Jurkat, Clone E6-1 (cell line): ENCODE measurements around the gene C8A.

Experiments used
- DNase-seq: peaks from one replicate; pipeline ENCODE4 v3.0.0-alpha.2; 2011; ENCODE audit warnings: low read depth, low spot score
- H3K4me3 ChIP-seq: 2 replicates; pipeline ENCODE4 v1.5.1; 2011; ENCODE audit warnings: mild to moderate bottlenecking, low read length, control low read depth, moderate library complexity

Gene C8A

GRCh38 chr1:56917356-56917755 lies 62.8 kb downstream of the C8A start:
- no peak overlapping the region for H3K4me3 ChIP-seq
- DNase-seq, result no peak

GRCh38 chr1:56920591-56921001 lies 66.0 kb downstream of the C8A start:
- H3K4me3 ChIP-seq, result no peak overlapping the region
- peak; percentile 16 for DNase-seq

DNA sequence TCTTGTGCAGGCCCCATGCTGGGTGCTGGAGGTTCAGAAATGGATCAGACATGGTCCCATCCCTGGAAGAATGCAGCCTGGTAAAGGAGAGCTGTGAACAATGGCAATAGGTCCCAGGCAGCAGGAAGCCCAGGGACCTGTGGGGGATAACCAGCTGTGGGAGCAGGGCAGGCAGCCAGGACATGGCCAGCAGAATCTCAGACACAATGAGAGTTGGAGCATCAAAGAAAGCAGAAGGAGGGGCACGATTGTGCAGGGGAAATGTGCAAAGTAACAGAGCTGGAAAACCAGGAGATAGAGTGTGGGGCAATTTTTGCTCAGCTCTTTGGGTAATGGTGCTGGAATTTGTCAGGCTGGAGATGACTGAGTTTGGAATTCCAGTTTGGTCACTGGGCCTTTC lies 66.9 kb downstream of the C8A start:
- DNase-seq, result no peak

DNA sequence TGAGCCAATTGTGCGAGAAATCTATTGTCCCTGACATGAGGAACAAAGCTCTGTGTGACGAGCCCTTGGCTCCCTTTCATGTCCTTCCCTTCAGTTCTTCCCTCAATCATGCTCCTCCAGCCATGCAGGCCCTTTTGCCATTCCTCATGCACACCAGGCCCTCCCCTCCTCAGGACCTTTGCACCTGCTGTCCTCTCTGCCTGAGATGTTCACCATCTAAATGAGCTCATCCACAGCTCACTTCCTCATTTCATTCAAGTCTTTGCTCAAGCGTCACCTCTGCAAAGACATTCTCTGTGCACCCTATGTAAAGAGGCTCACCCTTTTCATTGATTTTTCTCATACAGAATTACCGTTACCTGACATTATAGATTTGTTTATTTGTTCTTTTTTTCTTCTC lies 67.5 kb downstream of the C8A start:
- no peak for DNase-seq
- no peak overlapping the region for H3K4me3 ChIP-seq

More for the DNA sequence above, 66.9 kb downstream of the C8A start:
- no peak overlapping the region for H3K4me3 ChIP-seq

DNA sequence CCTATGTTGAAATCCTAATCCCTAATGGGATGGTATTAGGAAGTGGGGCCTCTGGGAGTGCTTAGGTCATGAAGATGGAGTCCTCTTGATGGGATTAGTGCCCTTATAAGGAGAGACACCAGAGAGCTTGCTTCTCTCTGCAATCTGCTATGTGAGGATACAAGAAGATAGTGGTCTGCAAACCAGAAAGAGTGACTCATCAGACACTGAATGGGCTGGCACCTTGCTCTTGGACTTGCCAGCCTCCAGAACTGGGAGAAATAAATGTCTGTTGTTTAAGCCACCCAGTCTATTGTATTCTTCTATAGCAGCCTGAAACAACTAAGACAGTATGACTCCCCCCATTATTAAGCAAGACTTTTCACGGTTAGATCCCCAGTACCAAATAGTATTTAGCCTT lies 67.9 kb downstream of the C8A start:
- H3K4me3 ChIP-seq, result no peak overlapping the region
- DNase-seq, result no peak

DNA sequence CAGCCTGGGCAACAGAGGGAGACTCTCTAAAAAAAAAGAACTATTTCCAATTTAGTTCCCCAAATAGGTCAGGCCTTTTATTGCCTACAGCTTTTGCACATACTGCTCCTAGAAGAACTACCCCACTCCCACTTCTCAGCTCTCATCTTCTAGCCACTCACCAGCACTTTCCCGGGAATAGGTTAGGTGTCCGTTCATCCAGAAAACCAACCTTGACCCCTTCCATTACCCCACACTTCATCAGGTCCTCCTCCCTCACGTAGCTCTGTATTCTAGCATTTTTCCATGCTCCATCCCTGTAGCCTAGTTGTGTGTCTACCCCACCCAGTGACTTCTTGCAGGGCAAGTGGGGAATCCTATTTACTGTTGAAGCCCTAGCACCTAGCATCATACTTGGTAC lies 68.6 kb downstream of the C8A start:
- no peak for DNase-seq

DNA sequence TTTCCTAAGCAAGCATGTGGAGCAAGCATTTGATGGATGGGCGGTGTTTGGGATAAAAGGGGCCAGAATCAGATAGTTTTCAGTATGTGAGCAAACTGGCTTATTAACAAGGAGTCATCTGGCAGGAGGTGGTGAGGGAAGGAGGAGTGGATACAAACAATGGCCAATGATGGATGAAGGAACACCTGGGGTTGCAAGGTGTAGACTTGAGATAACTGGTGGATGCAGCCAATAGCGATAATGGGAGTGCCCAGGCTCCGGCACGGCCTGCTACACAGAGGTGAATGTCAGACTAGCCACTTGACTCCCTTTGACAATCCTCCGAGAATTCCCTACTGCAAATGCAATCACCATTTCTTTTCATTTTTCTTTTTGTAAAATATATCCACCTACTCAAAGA lies 69.5 kb downstream of the C8A start:
- DNase-seq, result no peak
- no peak overlapping the region for H3K4me3 ChIP-seq

More for the DNA sequence above, 68.6 kb downstream of the C8A start:
- H3K4me3 ChIP-seq, result no peak overlapping the region

DNA sequence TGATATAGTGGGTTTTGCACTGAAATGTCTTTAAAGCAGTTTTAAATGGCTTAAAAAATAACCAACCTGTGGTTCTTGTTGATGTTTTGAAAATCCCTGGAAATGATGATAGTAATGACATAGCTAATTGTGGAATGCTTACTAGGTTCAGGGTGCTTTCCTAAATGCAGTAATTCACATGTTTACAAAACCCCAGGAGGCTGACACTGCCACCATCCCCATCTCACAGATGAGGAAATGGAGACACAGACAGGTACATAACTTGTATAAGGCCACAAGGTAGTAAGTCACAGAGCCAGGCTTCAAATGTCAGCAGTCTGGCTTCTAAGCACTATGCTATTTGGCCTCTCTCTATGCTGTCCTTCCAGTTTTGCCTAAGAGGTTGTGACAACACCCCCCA lies 70.6 kb downstream of the C8A start:
- H3K4me3 ChIP-seq, result no peak overlapping the region
- DNase-seq, result no peak

DNA sequence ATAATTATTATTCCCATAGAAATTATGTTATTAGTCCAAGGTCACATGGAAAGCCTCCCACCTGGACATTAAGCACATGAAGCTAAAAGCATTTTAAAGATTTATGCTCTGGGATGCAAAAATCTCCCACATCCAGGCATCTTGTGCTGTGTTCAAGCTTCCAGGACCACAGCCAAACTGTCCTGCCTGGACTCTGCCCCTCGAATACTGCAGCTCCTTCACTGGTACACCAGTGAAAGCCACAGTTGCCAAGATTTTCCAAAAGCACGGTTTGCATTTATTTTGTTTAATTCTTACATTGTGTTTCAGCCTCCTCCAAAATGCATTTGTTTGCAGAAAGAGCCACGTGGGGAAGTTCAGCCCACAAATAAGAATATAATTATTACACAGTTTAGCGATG lies 72.6 kb downstream of the C8A start:
- no peak overlapping the region for H3K4me3 ChIP-seq
- no peak for DNase-seq

GRCh38 chr1:56927986-56928385 lies 73.4 kb downstream of the C8A start:
- DNase-seq, result no peak
- no peak overlapping the region for H3K4me3 ChIP-seq

- no peak overlapping the region for H3K4me3 ChIP-seq
- no peak for DNase-seq
These were observed 74.9 kb downstream of the C8A start for GRCh38 chr1:56929492-56929891.

DNA sequence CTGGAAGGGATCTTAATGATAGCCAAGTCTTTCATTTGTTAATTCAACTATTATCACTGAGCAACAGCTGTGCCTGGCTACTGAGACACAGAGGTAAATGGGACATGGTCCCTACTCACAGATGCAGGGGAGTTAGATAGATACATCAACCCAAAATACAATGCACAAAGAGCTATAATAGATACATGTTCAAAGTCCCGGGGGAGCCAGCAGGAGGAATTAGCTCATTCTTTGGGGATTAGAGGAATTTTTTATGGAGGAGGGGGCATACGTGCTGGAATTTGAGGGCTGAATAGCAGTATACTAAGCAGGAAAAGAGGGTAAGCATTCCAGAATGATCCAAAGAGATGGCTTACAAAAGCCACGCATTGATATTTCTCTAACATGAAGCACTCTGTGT lies 76.6 kb downstream of the C8A start:
- no peak for DNase-seq
- H3K4me3 ChIP-seq, result no peak overlapping the region

DNA sequence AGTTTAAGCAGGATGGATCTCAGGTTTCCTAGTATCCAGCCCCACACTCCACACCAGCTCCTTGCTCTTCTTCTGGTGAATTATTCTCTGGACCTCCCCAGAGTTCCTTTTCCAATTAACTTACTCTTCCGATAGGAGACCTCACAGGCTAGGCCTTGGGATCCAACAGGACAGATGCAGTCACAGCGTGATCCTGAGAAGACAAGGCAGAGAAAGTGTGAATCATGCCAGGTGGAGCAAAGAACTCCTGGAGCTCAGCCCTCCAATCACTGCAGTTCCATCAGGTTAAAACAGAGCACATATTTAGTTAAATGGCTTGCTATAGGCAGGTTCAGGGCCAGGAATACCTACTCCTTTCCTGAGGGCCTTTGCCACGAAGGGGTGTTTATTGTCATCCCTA lies 77.1 kb downstream of the C8A start:
- no peak overlapping the region for H3K4me3 ChIP-seq
- no peak for DNase-seq

DNA sequence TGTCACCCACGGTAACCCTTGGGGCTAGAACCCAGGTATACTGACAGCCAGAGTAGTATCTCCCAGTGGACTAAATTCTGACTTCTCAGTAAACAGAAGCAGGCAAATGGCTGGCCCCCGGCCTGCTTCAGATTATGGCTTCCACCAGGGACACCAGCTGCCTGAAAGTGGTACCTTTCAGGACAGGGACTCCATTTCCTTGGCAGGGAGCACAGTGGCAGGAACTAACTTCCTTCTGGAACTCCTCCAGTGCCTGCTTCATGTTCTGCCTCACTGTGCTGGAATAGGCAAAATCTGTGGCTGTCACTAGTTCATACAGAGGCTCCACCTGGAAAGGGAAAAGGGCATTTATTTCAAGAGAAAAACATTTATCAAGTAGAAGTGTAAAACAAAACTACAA lies 78.6 kb downstream of the C8A start:
- no peak overlapping the region for H3K4me3 ChIP-seq
- no peak for DNase-seq

DNA sequence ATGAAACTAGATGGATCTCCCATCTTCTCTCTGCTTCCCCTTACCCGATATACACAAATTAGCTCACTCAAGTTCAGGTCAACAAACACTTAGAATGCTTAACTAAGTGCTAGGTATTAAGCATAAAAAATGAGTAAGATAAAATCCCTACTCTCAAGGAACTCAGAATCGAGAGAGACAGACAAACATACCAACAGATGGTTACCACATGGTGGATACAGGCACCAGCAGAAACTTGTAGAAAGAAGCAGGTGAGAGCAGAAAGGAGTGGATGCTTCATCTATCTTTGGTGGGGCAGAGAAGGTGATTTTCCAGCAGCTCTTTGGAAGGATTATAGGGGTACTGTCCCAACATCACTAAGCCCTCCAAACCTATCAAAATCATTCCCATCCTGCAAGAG lies 79.0 kb downstream of the C8A start:
- no peak overlapping the region for H3K4me3 ChIP-seq
- no peak for DNase-seq

DNA sequence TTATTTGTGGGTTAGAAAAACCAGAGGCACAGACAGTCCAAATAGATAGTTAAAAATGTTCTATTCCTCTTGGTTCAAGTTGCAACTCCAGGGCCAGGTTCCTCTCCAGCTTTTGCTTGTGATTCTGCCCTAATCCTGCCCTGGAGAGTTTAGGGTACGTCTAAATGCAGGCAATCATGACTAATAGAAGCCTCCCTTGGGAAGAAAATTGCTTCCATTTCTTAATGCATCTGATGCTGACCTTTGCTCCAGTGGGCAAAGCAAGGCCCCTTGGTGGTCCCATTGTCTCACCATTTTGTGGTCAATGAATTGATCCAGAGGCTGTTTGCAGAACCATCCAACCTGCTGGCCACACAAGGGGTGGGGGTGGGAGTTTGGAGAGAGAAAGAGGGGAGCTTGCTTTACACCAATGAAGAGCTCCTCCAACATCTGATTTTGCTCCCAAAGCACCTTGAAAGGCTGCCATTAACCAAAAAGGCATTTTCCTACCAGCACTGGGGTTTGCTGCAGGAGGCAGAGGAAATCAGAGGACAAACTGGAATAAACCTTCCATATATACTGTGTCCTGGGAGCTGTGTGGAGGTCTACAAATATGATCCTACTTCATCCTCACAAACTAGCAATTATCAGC lies 79.9 kb downstream of the C8A start:
- H3K4me3 ChIP-seq, result no peak overlapping the region
- DNase-seq, result no peak

- DNase-seq, result no peak
- no peak overlapping the region for H3K4me3 ChIP-seq
These were observed 84.0 kb downstream of the C8A start for GRCh38 chr1:56938646-56939045.

DNA sequence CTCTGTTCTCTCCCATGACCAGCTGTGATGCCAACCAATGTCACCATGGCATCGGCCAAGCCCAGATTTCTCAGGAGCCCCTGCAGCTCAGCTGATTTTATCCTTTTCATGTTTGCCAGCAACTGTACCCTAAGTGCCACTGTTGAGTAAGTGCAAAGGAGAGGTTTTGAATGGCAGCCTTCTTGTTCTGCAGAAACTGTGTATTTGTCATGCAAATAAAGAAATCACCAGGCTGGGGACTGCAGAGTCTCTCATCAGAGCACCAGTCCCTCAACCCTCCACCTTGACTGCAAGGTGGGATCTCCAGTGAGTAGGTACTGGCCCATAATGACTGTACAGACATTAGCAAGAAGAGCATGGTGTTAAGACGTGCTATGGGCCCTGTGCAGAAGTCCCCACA lies 84.6 kb downstream of the C8A start:
- no peak for DNase-seq
- no peak overlapping the region for H3K4me3 ChIP-seq

- no peak overlapping the region for H3K4me3 ChIP-seq
- no peak for DNase-seq
These were observed 85.4 kb downstream of the C8A start for GRCh38 chr1:56940039-56940438.

DNA sequence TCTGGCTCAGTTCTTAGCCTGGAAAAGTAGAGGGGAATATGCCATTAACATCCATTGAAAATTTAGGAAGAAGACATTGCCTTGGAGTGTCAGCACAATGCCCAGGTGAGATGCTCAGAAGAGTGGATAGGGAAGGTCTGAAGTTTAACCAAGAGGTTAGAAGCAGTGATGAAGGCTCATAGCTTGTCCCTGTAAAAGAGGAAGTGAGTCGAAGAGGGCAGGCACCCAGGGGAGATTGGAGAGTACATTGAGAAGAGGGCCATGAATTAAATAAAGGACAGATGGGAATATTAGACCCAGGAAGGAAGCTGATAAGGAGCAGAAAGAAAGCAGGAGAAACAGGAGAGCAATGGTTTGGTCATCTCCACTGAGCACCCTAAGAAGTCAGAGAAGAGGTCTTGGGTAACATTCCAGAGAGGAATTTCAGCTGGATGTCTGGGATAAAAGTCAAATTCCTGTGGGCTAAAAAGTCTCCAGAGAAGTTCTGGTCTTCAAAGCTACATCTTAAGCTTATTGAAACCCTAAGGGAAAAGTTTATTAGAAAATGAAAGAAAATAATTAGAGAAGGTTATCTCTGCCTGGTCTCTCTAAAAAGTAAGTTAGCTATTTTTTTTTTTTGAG lies 93.9 kb downstream of the C8A start:
- H3K4me3 ChIP-seq, result no peak overlapping the region
- no peak for DNase-seq

DNA sequence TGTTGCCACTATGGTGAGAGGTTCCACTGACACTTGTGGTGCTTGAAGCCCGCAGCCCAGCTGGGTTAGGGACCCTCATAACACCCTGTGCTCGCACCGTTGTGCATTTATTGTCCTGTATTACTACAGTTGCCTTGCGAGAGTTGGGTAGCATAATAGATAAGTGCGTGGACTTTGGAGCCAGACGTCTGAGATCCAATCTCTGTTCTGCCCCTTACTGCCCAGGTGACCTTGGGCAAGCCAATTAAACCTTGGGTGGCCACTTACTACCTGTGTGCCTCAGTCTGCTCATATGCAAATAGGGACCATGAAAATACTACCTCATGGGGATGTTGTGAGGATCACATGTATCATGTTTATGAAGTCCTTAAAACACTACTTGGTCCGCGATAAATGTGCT lies 97.9 kb downstream of the C8A start:
- H3K4me3 ChIP-seq, result no peak overlapping the region
- DNase-seq, result no peak
